GM12892 (cell line): Measurements from ENCODE around the gene MEPCE.
A peak's percentile ranks its signal among the peaks of the same experiment; 100 is the strongest.

Source experiments
- POLR2A ChIP-seq: IDR thresholded peaks from 2 replicates; pipeline ENCODE4 v1.6.1; 2011; ENCODE audit warnings: low read depth, low read length, control low read depth
- TAF1 ChIP-seq: IDR thresholded peaks from 2 replicates; pipeline ENCODE4 v1.6.1; 2011; ENCODE audit warnings: low read depth, mild to moderate bottlenecking, control low read depth, low read length, borderline replicate concordance

DNA sequence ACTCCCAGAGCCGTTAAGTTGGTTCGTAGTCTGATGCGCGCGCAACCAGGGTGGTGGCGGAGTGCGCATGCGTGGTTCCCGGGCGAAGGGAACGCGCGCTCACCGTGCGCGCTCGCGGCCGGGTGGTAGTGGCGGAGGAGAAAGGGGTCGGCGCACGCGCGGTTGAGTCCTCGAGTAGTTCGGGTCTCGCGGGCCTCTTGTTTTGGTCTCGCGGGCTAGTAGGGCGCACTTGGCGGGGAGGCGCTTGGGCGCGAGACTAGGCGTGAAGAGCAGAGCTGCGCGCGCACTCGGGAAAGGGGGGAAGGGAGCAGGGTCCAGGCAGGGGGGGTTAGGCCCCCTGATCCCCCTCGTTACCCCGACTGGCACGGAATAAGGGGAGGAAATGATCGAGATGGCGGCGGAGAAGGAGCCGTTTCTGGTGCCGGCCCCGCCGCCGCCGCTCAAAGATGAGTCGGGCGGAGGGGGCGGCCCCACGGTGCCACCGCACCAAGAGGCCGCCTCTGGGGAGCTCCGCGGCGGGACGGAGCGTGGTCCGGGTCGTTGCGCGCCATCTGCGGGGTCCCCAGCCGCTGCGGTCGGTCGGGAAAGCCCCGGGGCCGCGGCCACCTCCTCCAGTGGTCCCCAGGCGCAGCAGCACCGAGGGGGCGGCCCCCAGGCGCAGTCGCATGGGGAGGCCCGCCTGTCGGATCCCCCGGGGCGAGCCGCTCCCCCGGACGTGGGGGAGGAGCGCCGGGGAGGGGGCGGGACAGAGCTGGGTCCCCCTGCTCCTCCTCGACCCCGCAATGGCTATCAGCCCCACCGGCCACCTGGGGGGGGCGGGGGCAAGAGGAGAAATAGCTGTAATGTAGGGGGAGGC lies at the start of gene MEPCE:
- peak; percentile 40; the same call in 1 of the 2 replicates for TF ChIP-seq TAF1
- TF ChIP-seq POLR2A = peak; percentile 50; the same call in 1 of the 2 replicates
